Natural killer cell (primary cell): ENCODE results near the gene GAS6. TPM values are rescaled to one million over a fixed set of nuclear protein-coding genes. Genes with fewer than 3 reads are reported as not detected.

Source experiments
- ATAC-seq, 3 donors: fragments of 150-1000 bp in 2 of 3; fragments of 200-7000 bp in 1 of 3; cut with Tn5 transposase; 1 replicate in 1 of 3; 2 replicates in 2 of 3; pipeline ENCODE4 v1.10.0; 2021; ENCODE audit warnings: mild to moderate bottlenecking in 2 of 3, moderate library complexity in 2 of 3
- DNase-seq, 2 donors: peaks; one replicate each; pipeline versions ENCODE4 v3.0.0 to v3.0.0-alpha.2; 2013 to 2021; ENCODE audit warnings: mixed read lengths in 1 of 2
- H3K27ac ChIP-seq: one replicate; pipeline ENCODE4 v1.5.1; 2013; ENCODE audit warnings: mild to moderate bottlenecking, low read length
- H3K27me3 ChIP-seq: one replicate; pipeline ENCODE4 v1.6.1; 2013; ENCODE audit warnings: low read length; ENCODE audit not compliant: control insufficient read depth, insufficient read depth
- H3K36me3 ChIP-seq: one replicate; pipeline ENCODE4 v1.6.1; 2013; ENCODE audit warnings: low read length; ENCODE audit not compliant: control insufficient read depth, insufficient read depth
- H3K4me1 ChIP-seq: one replicate; pipeline ENCODE4 v1.6.1; 2013; ENCODE audit warnings: low read length; ENCODE audit not compliant: control insufficient read depth, insufficient read depth
- H3K4me3 ChIP-seq: one replicate; pipeline ENCODE4 v1.5.1; 2013; ENCODE audit warnings: low read length
- H3K9me3 ChIP-seq: one replicate; pipeline ENCODE4 v1.6.1; 2013; ENCODE audit warnings: low read length; ENCODE audit not compliant: control insufficient read depth, insufficient read depth
- H3K27ac Mint-ChIP-seq, 2 donors: one replicate each; pipeline ENCODE4 v1.8.0; 2022; ENCODE audit warnings: mild to moderate bottlenecking in 2 of 2, mixed read lengths in 2 of 2, moderate library complexity in 1 of 2
- H3K27me3 Mint-ChIP-seq, 2 donors: one replicate each; pipeline ENCODE4 v1.8.0; 2022; ENCODE audit warnings: low read depth in 2 of 2, mixed read lengths in 2 of 2
- H3K36me3 Mint-ChIP-seq: one replicate; pipeline ENCODE4 v1.8.0; 2022; ENCODE audit warnings: mixed read lengths
- H3K4me1 Mint-ChIP-seq, 2 donors: one replicate each; pipeline ENCODE4 v1.8.0; 2022; ENCODE audit warnings: mixed read lengths in 2 of 2
- H3K4me3 Mint-ChIP-seq: one replicate; pipeline ENCODE4 v1.8.0; 2022; ENCODE audit warnings: mild to moderate bottlenecking, moderate library complexity, mixed read lengths
- H3K9me3 Mint-ChIP-seq, 2 donors: one replicate each; pipeline ENCODE4 v1.8.0; 2022; ENCODE audit warnings: mixed read lengths in 2 of 2
- WGBS: methylation state at CpG from one replicate; pipeline ENCODE4 v1.1.7; 2013; ENCODE audit warnings: missing lambda C conversion rate; ENCODE audit not compliant: insufficient coverage; 5-methylcytosine and 5-hydroxymethylcytosine counted together
- intact Hi-C: fragments of 100-400 bp; cut with micrococcal nuclease; formaldehyde crosslinking; loops from one replicate; pipeline ENCODE4 v1.14.2; 2022
- total RNA-seq, 4 donors: library from RNA; stranded (reverse); fragments of 120-200 nt in 1 of 4; gene quantifications; one replicate each; pipeline versions ENCODE4 v1.2.3 to v1.2.4, GENCODE V29; 2013 to 2022
- TF ChIP-seq, protein P1 (sequence below): fragments of 200-600 bp; IDR thresholded peaks from one replicate; pipeline ENCODE4 v1.8.0; 2022; ENCODE audit warnings: antibody characterized with exemption

The GAS6 gene
- total RNA-seq, 3 donors from 2014 or later (not counting 1 experiment from before 2014, with no cell fraction given): 0.40 to 1.4 (median 0.41) TPM

GRCh38 chr13:113897161-113897560, 33.3 kb upstream of the GAS6 start:
- no peaks in the 10 kb centered on the region for H3K9me3 Mint-ChIP-seq
- Histone ChIP-seq H3K27me3 (peaks cover 26% of the 10 kb centered on the region), H3K4me1 (no peaks in the 10 kb centered on the region), H3K36me3 (no peaks in the 10 kb centered on the region), H3K27ac (no peak overlapping the region), H3K9me3 (no peaks in the 10 kb centered on the region), H3K4me3 (no peak overlapping the region)
- no peak for DNase-seq
- WGBS: 79% methylated on average over 4 of the region's 4 CpGs
- H3K27ac Mint-ChIP-seq: no peak overlapping the region
- no peak for ATAC-seq
- no peaks in the 10 kb centered on the region for H3K36me3 Mint-ChIP-seq
- TF ChIP-seq, protein P1, sequence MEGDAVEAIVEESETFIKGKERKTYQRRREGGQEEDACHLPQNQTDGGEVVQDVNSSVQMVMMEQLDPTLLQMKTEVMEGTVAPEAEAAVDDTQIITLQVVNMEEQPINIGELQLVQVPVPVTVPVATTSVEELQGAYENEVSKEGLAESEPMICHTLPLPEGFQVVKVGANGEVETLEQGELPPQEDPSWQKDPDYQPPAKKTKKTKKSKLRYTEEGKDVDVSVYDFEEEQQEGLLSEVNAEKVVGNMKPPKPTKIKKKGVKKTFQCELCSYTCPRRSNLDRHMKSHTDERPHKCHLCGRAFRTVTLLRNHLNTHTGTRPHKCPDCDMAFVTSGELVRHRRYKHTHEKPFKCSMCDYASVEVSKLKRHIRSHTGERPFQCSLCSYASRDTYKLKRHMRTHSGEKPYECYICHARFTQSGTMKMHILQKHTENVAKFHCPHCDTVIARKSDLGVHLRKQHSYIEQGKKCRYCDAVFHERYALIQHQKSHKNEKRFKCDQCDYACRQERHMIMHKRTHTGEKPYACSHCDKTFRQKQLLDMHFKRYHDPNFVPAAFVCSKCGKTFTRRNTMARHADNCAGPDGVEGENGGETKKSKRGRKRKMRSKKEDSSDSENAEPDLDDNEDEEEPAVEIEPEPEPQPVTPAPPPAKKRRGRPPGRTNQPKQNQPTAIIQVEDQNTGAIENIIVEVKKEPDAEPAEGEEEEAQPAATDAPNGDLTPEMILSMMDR: no peak
- H3K4me3 Mint-ChIP-seq: no peak overlapping the region
- intact Hi-C loops: no loop called here
- peaks cover 48% of the 10 kb centered on the region in 2 donors for H3K27me3 Mint-ChIP-seq
- no peaks in the 10 kb centered on the region for H3K4me1 Mint-ChIP-seq

- no peaks in the 10 kb centered on the region for H3K4me1 ChIP-seq
- H3K27ac Mint-ChIP-seq: no peak overlapping the region
- no peaks in the 10 kb centered on the region for H3K9me3 ChIP-seq
- H3K27me3 Mint-ChIP-seq: peaks cover 44 to 53% of the 10 kb centered on the region in 2 donors
- no peak for ATAC-seq
- peaks cover 19% of the 10 kb centered on the region for H3K27me3 ChIP-seq
- 80% methylated on average over 1 of the region's 1 CpG for WGBS
- no peak overlapping the region for H3K4me3 Mint-ChIP-seq
- no peaks in the 10 kb centered on the region for H3K9me3 Mint-ChIP-seq
- H3K36me3 Mint-ChIP-seq: no peaks in the 10 kb centered on the region
- no peak for DNase-seq
- intact Hi-C loops: no loop called here
- H3K36me3 ChIP-seq: no peaks in the 10 kb centered on the region
- no peak overlapping the region for H3K4me3 ChIP-seq
- H3K4me1 Mint-ChIP-seq: no peaks in the 10 kb centered on the region
- TF ChIP-seq, protein P1: no peak
- no peak overlapping the region for H3K27ac ChIP-seq
Observed at GRCh38 chr13:113895436-113895835, 31.6 kb upstream of the GAS6 start.

GRCh38 chr13:113890774-113891480, 27.1 kb upstream of the GAS6 start:
- H3K9me3 Mint-ChIP-seq: no peaks in the 10 kb centered on the region
- H3K27me3 Mint-ChIP-seq: peaks cover 34 to 51% of the 10 kb centered on the region in 2 donors

More at GRCh38 chr13:113890774-113891480, 27.1 kb upstream of the GAS6 start:
- Mint-ChIP-seq H3K4me3 (no peak overlapping the region), H3K36me3 (no peaks in the 10 kb centered on the region), H3K4me1 (no peaks in the 10 kb centered on the region), H3K27ac (no peak overlapping the region)
- no peaks in the 10 kb centered on the region for H3K4me1 ChIP-seq
- H3K27ac ChIP-seq: no peak overlapping the region
- 77% methylated on average over 2 of the region's 2 CpGs for WGBS
- ATAC-seq (no peak), DNase-seq (no peak)
- peaks cover 9% of the 10 kb centered on the region for H3K27me3 ChIP-seq
- H3K36me3 ChIP-seq: no peaks in the 10 kb centered on the region
- H3K9me3 ChIP-seq: no peaks in the 10 kb centered on the region
- intact Hi-C loops: no loop called here
- no peak overlapping the region for H3K4me3 ChIP-seq
- TF ChIP-seq, protein P1: no peak
